HG02970 (cell line): Measurements from ENCODE around the gene FHIT.
A peak's percentile ranks its signal among the peaks of the same experiment; 100 is the strongest.

Experiments
- ATAC-seq: cut with Tn5 transposase; IDR thresholded peaks from one replicate; pipeline ENCODE4 v1.9.1; 2021; ENCODE audit warnings: mild to moderate bottlenecking, moderate library complexity, moderate number of reproducible peaks; ENCODE audit not compliant: unreplicated experiment, low FRiP score

FHIT gene

GRCh38 chr3:61251174-61251972 is at the start of gene FHIT:
Gene FHIT (minus strand): TSS chr3:61251452.
- ATAC-seq, result peak; percentile 93

GRCh38 chr3:61300786-61301185 is 49.5 kb upstream of the FHIT start:
- no peak for ATAC-seq

- no peak for ATAC-seq
Observed at GRCh38 chr3:61300006-61300380, 48.7 kb upstream of the FHIT start.

- ATAC-seq, result no peak
Observed at GRCh38 chr3:61299343-61300005, 48.2 kb upstream of the FHIT start.

GRCh38 chr3:61297821-61298220 is 46.6 kb upstream of the FHIT start:
- ATAC-seq, result no peak

GRCh38 chr3:61288446-61288845 is 37.2 kb upstream of the FHIT start:
- no peak for ATAC-seq

- ATAC-seq, result no peak
Observed at GRCh38 chr3:61283876-61284275, 32.6 kb upstream of the FHIT start.

- ATAC-seq, result no peak
Observed at GRCh38 chr3:61278713-61279112, 27.5 kb upstream of the FHIT start.

GRCh38 chr3:61277411-61277810 is 26.2 kb upstream of the FHIT start:
- ATAC-seq, result no peak

- ATAC-seq, result no peak
Observed at GRCh38 chr3:61269435-61269834, 18.2 kb upstream of the FHIT start.

- ATAC-seq, result no peak
Observed at GRCh38 chr3:61268644-61269043, 17.4 kb upstream of the FHIT start.

- ATAC-seq, result no peak
Observed at GRCh38 chr3:61264281-61264680, 13.0 kb upstream of the FHIT start.

- ATAC-seq, result no peak
Observed at GRCh38 chr3:61257148-61257547, 5.9 kb upstream of the FHIT start.

GRCh38 chr3:61253756-61254155 is 2.5 kb upstream of the FHIT start:
- no peak for ATAC-seq

GRCh38 chr3:61252836-61253235 is 1.6 kb upstream of the FHIT start:
- ATAC-seq, result no peak

GRCh38 chr3:61250784-61251173 is 473 bp downstream of the FHIT start:
- ATAC-seq, result no peak

- ATAC-seq, result no peak
Observed at GRCh38 chr3:61248496-61248895, 2.8 kb downstream of the FHIT start.

- ATAC-seq, result no peak
Observed at GRCh38 chr3:61247191-61247590, 4.1 kb downstream of the FHIT start.

GRCh38 chr3:61239871-61240270 is 11.4 kb downstream of the FHIT start:
- ATAC-seq, result no peak

- ATAC-seq, result no peak
Observed at GRCh38 chr3:61237858-61238257, 13.4 kb downstream of the FHIT start.

- peak; percentile 69 for ATAC-seq
Observed at GRCh38 chr3:61236556-61236955, 14.7 kb downstream of the FHIT start.

- no peak for ATAC-seq
Observed at GRCh38 chr3:61233746-61234145, 17.5 kb downstream of the FHIT start.
